Vagina (tissue), 2 donors: ENCODE data around the gene CLIC6. TPM values are rescaled to one million over a fixed set of nuclear protein-coding genes. Genes with fewer than 3 reads are reported as not detected.

Experiments used
- DNase-seq, 2 donors: peaks; one replicate each; pipeline ENCODE4 v3.0.0-alpha.2; 2017; ENCODE audit errors: extremely low spot score in 2 of 2
- H3K27ac ChIP-seq: fragments of 200-600 bp; sonication (generic); one replicate; pipeline ENCODE4 v1.5.1; 2019
- H3K27me3 ChIP-seq: fragments of 200-600 bp; sonication (generic); one replicate; pipeline ENCODE4 v1.5.1; 2019
- H3K36me3 ChIP-seq, 2 donors: fragments of 200-600 bp; sonication (generic); one replicate each; pipeline ENCODE4 v1.5.1; 2017 to 2019
- H3K4me1 ChIP-seq: fragments of 200-600 bp; sonication (generic); one replicate; pipeline ENCODE4 v1.5.1; 2019
- H3K4me3 ChIP-seq, 2 donors: fragments of 200-600 bp; sonication (generic); 1 replicate in 1 of 2; 2 replicates in 1 of 2; pipeline ENCODE4 v1.5.1; 2016 to 2019
- H3K9me3 ChIP-seq: fragments of 200-600 bp; sonication (generic); one replicate; pipeline ENCODE4 v1.5.1; 2019
- CTCF ChIP-seq, 3 experiments: fragments of 450-650 bp in 2 of 3; fragments of 200-600 bp in 1 of 3; sonication (generic) in 1 of 3; IDR thresholded peaks; one replicate each; pipeline ENCODE4 v1.5.1; 2017 to 2019; ENCODE audit warnings: antibody characterized with exemption in 3 of 3, mild to moderate bottlenecking in 2 of 3, moderate library complexity in 2 of 3
- POLR2A ChIP-seq, 2 donors: fragments of 450-650 bp; IDR thresholded peaks; one replicate each; pipeline ENCODE4 v1.6.1; 2017; ENCODE audit warnings: antibody characterized with exemption in 2 of 2, mild to moderate bottlenecking in 2 of 2, moderate library complexity in 2 of 2
- POLR2AphosphoS5 ChIP-seq, 2 donors: sonication (generic); formaldehyde crosslinking; IDR thresholded peaks; one replicate each; pipeline ENCODE4 v1.9.0; 2017; ENCODE audit warnings: antibody characterized with exemption in 2 of 2, mild to moderate bottlenecking in 2 of 2, low read depth in 1 of 2; ENCODE audit not compliant: insufficient read depth in 1 of 2
- intact Hi-C: fragments of 100-400 bp; cut with DNase I; formaldehyde crosslinking; loops from one replicate; pipeline ENCODE4 v1.15.1; 2023
- total RNA-seq: library from RNA; depleted of rRNA; stranded (reverse); fragments of >200 nt; gene quantifications from one replicate; pipeline ENCODE4 v1.2.3, GENCODE V29; 2016

CLIC6 gene
- total RNA-seq, 1 donor from 2014 or later = 8.3 TPM

GRCh38 chr21:34691390-34692032 is 22.7 kb downstream of the CLIC6 start:
- intact Hi-C loops = no loop called here
- TF ChIP-seq CTCF (IDR thresholded peaks at IDR 0.05) (no peak), POLR2AphosphoS5 (IDR thresholded peaks at IDR 0.05; ENCODE audit: insufficient read depth in 1 of 2, low read depth in 1 of 2) (no peak)
- H3K27ac ChIP-seq = no peak overlapping the region

GRCh38 chr21:34692458-34693020 is 23.7 kb downstream of the CLIC6 start:
- Histone ChIP-seq H3K27ac (no peak overlapping the region), H3K36me3 (no peaks in the 10 kb centered on the region), H3K4me3 (no peak overlapping the region), H3K4me1 (peaks cover 4% of the 10 kb centered on the region), H3K27me3 (no peaks in the 10 kb centered on the region), H3K9me3 (no peaks in the 10 kb centered on the region)
- intact Hi-C loops = no loop called here
- no peak for TF ChIP-seq POLR2A (IDR thresholded peaks at IDR 0.05)
- no peak for TF ChIP-seq CTCF (IDR thresholded peaks at IDR 0.05)
- TF ChIP-seq POLR2AphosphoS5 (IDR thresholded peaks at IDR 0.05; ENCODE audit: insufficient read depth in 1 of 2, low read depth in 1 of 2) = no peak
- DNase-seq = no peak

More at GRCh38 chr21:34691390-34692032, 22.7 kb downstream of the CLIC6 start:
- Histone ChIP-seq H3K27me3 (no peaks in the 10 kb centered on the region), H3K4me1 (peaks cover 4% of the 10 kb centered on the region), H3K36me3 (no peaks in the 10 kb centered on the region), H3K9me3 (no peaks in the 10 kb centered on the region), H3K4me3 (no peak overlapping the region)
- no peak for DNase-seq

DNA sequence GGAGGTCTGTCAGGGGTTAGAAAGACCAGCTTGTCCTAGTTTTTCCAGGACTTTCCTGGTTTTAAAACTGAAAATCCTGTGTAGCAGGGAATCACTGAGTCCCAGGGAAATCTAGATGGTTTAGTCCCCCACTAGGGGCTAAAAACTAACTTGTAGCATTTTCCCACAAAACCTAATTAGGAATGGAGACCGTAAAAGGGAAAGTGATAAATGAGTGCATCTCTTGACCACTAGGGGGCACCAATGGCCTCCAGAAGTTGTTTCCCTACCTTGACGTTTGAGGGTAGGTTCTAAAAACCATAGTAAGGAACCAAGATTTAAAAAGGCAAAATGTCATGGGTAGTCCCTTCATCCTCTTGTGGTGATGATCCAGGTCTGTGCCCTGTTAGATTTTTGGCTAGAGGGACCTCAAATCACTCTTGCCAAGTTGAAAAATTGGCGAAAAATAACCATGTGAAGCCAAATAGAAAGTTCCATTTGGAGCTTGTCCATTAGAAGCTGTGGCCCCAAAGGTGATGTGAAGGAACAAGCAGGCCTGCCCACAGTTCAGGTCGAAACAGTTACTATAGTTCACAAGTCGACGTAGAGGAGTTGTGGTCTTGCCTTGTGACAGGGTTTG is 24.5 kb downstream of the CLIC6 start:
- no peaks in the 10 kb centered on the region for H3K36me3 ChIP-seq
- TF ChIP-seq POLR2A (IDR thresholded peaks at IDR 0.05) (no peak), POLR2AphosphoS5 (IDR thresholded peaks at IDR 0.05; ENCODE audit: insufficient read depth in 1 of 2, low read depth in 1 of 2) (peak in 1 of 2 donors; percentile 29), CTCF (IDR thresholded peaks at IDR 0.05) (peak; percentile 42 to 83 (median 74))
- H3K27ac ChIP-seq = no peak overlapping the region
- no peak for DNase-seq
- H3K4me3 ChIP-seq = no peak overlapping the region
- intact Hi-C loops = no loop called here
- H3K27me3 ChIP-seq = no peaks in the 10 kb centered on the region
- H3K9me3 ChIP-seq = no peaks in the 10 kb centered on the region
- peaks cover 4% of the 10 kb centered on the region for H3K4me1 ChIP-seq

- TF ChIP-seq POLR2A (IDR thresholded peaks at IDR 0.05) (no peak), CTCF (IDR thresholded peaks at IDR 0.05) (no peak), POLR2AphosphoS5 (IDR thresholded peaks at IDR 0.05; ENCODE audit: insufficient read depth in 1 of 2, low read depth in 1 of 2) (no peak)
- H3K36me3 ChIP-seq = no peaks in the 10 kb centered on the region
- H3K27ac ChIP-seq = no peak overlapping the region
- H3K27me3 ChIP-seq = no peaks in the 10 kb centered on the region
- intact Hi-C loops = no loop called here
- H3K4me3 ChIP-seq = no peak overlapping the region
- DNase-seq = no peak
- no peaks in the 10 kb centered on the region for H3K9me3 ChIP-seq
- H3K4me1 ChIP-seq = peaks cover 4% of the 10 kb centered on the region
These were observed 26.6 kb downstream of the CLIC6 start for GRCh38 chr21:34695434-34695833.

DNA sequence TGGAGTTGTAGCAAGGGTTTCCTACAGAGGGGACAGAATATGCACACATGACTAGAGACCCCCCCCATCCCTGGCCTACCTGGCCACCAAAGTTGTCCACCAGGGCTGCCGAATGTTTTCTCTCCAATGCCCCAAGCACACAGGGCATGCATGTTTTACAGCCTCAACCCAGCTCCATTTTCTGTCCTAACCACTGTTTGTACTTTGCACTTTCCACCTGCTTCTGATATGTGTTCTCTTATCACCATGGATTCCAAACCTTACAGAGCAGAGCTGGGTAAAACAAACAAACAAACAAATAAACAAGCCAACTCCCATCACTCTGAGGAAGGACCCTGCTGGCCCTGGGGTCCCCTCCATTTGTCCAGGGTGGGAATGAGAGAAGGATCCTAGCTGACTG is 27.3 kb downstream of the CLIC6 start:
- peaks cover 4% of the 10 kb centered on the region for H3K4me1 ChIP-seq
- no peaks in the 10 kb centered on the region for H3K27me3 ChIP-seq
- no peak overlapping the region for H3K27ac ChIP-seq
- H3K36me3 ChIP-seq = no peaks in the 10 kb centered on the region
- no peak overlapping the region for H3K4me3 ChIP-seq
- intact Hi-C loops = no loop called here
- DNase-seq = no peak
- TF ChIP-seq POLR2AphosphoS5 (IDR thresholded peaks at IDR 0.05; ENCODE audit: insufficient read depth in 1 of 2, low read depth in 1 of 2) (no peak), CTCF (IDR thresholded peaks at IDR 0.05) (no peak), POLR2A (IDR thresholded peaks at IDR 0.05) (no peak)
- no peaks in the 10 kb centered on the region for H3K9me3 ChIP-seq
